Vagina (tissue), 2 donors: ENCODE data around the gene OR4P4. TPM values are rescaled to one million over a fixed set of nuclear protein-coding genes. Genes with fewer than 3 reads are reported as not detected.

Experiments
- DNase-seq, 2 donors: peaks; one replicate each; pipeline ENCODE4 v3.0.0-alpha.2; 2017; ENCODE audit errors: extremely low spot score in 2 of 2
- H3K27ac ChIP-seq: fragments of 200-600 bp; sonication (generic); one replicate; pipeline ENCODE4 v1.5.1; 2019
- H3K27me3 ChIP-seq: fragments of 200-600 bp; sonication (generic); one replicate; pipeline ENCODE4 v1.5.1; 2019
- H3K36me3 ChIP-seq, 2 donors: fragments of 200-600 bp; sonication (generic); one replicate each; pipeline ENCODE4 v1.5.1; 2017 to 2019
- H3K4me1 ChIP-seq: fragments of 200-600 bp; sonication (generic); one replicate; pipeline ENCODE4 v1.5.1; 2019
- H3K4me3 ChIP-seq, 2 donors: fragments of 200-600 bp; sonication (generic); 1 replicate in 1 of 2; 2 replicates in 1 of 2; pipeline ENCODE4 v1.5.1; 2016 to 2019
- H3K9me3 ChIP-seq: fragments of 200-600 bp; sonication (generic); one replicate; pipeline ENCODE4 v1.5.1; 2019
- CTCF ChIP-seq, 3 experiments: fragments of 450-650 bp in 2 of 3; fragments of 200-600 bp in 1 of 3; sonication (generic) in 1 of 3; IDR thresholded peaks; one replicate each; pipeline ENCODE4 v1.5.1; 2017 to 2019; ENCODE audit warnings: antibody characterized with exemption in 3 of 3, mild to moderate bottlenecking in 2 of 3, moderate library complexity in 2 of 3
- POLR2A ChIP-seq, 2 donors: fragments of 450-650 bp; IDR thresholded peaks; one replicate each; pipeline ENCODE4 v1.6.1; 2017; ENCODE audit warnings: antibody characterized with exemption in 2 of 2, mild to moderate bottlenecking in 2 of 2, moderate library complexity in 2 of 2
- POLR2AphosphoS5 ChIP-seq, 2 donors: sonication (generic); formaldehyde crosslinking; IDR thresholded peaks; one replicate each; pipeline ENCODE4 v1.9.0; 2017; ENCODE audit warnings: antibody characterized with exemption in 2 of 2, mild to moderate bottlenecking in 2 of 2, low read depth in 1 of 2; ENCODE audit not compliant: insufficient read depth in 1 of 2
- intact Hi-C: fragments of 100-400 bp; cut with DNase I; formaldehyde crosslinking; loops from one replicate; pipeline ENCODE4 v1.15.1; 2023
- total RNA-seq: library from RNA; depleted of rRNA; stranded (reverse); fragments of >200 nt; gene quantifications from one replicate; pipeline ENCODE4 v1.2.3, GENCODE V29; 2016

OR4P4 gene
- total RNA-seq = not detected

DNA sequence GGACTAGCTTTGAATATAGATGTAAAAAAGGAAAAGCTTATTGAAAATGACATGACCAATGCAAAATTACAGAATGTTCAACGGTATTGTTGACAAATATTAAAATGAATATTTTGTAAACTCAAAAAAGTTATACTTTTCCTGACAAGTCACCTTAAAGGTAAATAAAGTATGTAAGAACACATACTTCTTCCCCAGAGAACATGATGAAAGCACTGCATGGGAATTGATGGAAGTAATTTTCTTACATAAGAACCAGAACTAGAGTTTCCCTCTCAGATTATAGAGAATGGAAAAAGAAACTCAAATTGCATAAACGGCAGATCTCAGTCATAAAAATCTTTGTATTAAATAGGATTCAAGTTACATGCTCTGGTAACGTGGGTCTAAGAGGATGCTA, at the start of gene OR4P4:
TSS of gene OR4P4 (plus strand) at position 301 of the 400 bp plus-strand sequence.
- Histone ChIP-seq H3K4me1 (no peaks in the 10 kb centered on the region), H3K4me3 (no peak within 1 kb of the TSS), H3K27me3 (no peaks in the 10 kb centered on the region), H3K9me3 (no peaks in the 10 kb centered on the region), H3K27ac (no peak within 1 kb of the TSS), H3K36me3 (no peaks in the 10 kb centered on the region)
- no peak for DNase-seq
- TF ChIP-seq POLR2A (IDR thresholded peaks at IDR 0.05) = no peak
- TF ChIP-seq POLR2AphosphoS5 (IDR thresholded peaks at IDR 0.05; ENCODE audit: insufficient read depth in 1 of 2, low read depth in 1 of 2) = no peak
- TF ChIP-seq CTCF (IDR thresholded peaks at IDR 0.05) = no peak
- intact Hi-C loops = no loop called here

DNA sequence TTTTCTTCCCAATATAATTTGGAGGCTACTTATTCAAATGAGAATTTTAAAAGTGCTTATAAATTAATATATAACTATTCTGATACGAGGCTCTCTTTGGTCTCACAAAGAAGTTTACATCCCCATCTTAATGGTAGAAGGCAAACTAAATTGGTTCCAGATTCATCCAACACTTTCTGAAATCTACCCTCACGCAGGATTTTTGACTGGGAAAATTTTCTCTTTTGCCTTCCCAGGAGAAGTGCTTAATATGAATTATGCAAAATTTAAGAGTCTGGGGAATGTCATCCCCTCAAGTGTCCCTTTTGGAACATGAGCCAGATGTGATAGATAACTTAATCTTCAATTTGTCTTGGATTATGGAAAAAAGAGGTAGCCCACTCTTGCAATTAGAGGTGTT, 27.4 kb upstream of the OR4P4 start, which contains the start of gene OR4C11:
TSS of gene OR4C11 (minus strand) at position 101 of the 400 bp plus-strand sequence. CDS start 3,272 bp downstream, outside the sequence.
- Histone ChIP-seq H3K27ac (no peak within 1 kb of the TSS), H3K4me3 (no peak within 1 kb of the TSS), H3K4me1 (no peaks in the 10 kb centered on the region), H3K9me3 (no peaks in the 10 kb centered on the region), H3K27me3 (no peaks in the 10 kb centered on the region), H3K36me3 (no peaks in the 10 kb centered on the region)
- DNase-seq = no peak
- TF ChIP-seq POLR2AphosphoS5 (IDR thresholded peaks at IDR 0.05; ENCODE audit: insufficient read depth in 1 of 2, low read depth in 1 of 2) = no peak
- TF ChIP-seq CTCF (IDR thresholded peaks at IDR 0.05) = no peak
- TF ChIP-seq POLR2A (IDR thresholded peaks at IDR 0.05) = no peak
- intact Hi-C loops = no loop called here

- Histone ChIP-seq H3K36me3 (no peaks in the 10 kb centered on the region), H3K4me1 (no peaks in the 10 kb centered on the region), H3K27me3 (no peaks in the 10 kb centered on the region), H3K9me3 (no peaks in the 10 kb centered on the region), H3K27ac (no peak overlapping the region), H3K4me3 (no peak overlapping the region)
- DNase-seq = no peak
- intact Hi-C loops = no loop called here
- no peak for TF ChIP-seq POLR2A (IDR thresholded peaks at IDR 0.05)
- TF ChIP-seq POLR2AphosphoS5 (IDR thresholded peaks at IDR 0.05; ENCODE audit: insufficient read depth in 1 of 2, low read depth in 1 of 2) = no peak
- TF ChIP-seq CTCF (IDR thresholded peaks at IDR 0.05) = no peak
Measured at GRCh38 chr11:55624531-55624930, 10.4 kb upstream of the OR4P4 start.

DNA sequence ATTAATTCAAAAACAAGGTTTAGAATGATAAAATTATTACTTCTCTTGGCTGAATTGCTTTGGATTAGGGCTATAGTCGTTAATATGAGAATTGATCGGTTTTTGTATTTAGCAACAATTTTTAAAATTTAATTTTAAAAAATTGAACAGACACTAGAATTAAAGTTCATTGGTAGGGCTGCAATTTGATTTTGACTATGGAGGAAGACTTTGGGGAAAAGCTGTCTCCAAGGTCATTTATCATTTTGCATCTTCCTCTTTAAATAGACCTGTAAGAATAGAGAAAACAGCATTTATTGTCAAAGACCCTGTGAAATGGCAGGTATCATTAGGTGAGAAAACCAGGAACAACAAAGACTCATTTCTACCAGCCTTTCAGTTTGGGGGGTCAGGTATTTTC, 13.1 kb downstream of the OR4P4 start, which contains the start of gene OR4S2:
TSS of gene OR4S2 (plus strand) at position 301 of the 400 bp plus-strand sequence. CDS start 2,577 bp downstream, outside the sequence.
- no peaks in the 10 kb centered on the region for H3K36me3 ChIP-seq
- H3K4me1 ChIP-seq = no peaks in the 10 kb centered on the region
- TF ChIP-seq CTCF (IDR thresholded peaks at IDR 0.05) = no peak
- TF ChIP-seq POLR2A (IDR thresholded peaks at IDR 0.05) = no peak
- TF ChIP-seq POLR2AphosphoS5 (IDR thresholded peaks at IDR 0.05; ENCODE audit: insufficient read depth in 1 of 2, low read depth in 1 of 2) = no peak
- H3K9me3 ChIP-seq = no peaks in the 10 kb centered on the region
- intact Hi-C loops = no loop called here
- no peak within 1 kb of the TSS for H3K27ac ChIP-seq
- H3K27me3 ChIP-seq = no peaks in the 10 kb centered on the region
- no peak within 1 kb of the TSS for H3K4me3 ChIP-seq
- DNase-seq = no peak

DNA sequence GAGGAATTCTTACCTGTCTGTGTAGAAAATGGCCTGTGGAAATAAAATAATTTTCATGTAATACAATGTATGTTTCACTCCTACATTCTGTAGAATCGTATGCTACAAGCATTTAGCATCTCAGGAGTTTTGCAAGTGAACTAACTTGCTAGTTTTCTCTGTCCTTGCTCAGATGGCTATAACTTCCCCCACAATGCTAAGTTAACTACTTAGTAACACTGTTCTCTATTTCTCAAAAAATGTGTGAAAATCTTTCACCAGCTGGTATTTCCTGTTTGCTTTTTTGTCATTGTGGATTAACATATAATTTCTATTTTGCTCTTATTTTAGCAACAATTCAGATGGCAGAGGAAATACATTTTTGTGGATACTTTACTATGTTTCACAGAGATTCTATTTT, 17.6 kb downstream of the OR4P4 start:
- Histone ChIP-seq H3K27ac (no peak overlapping the region), H3K9me3 (no peaks in the 10 kb centered on the region), H3K4me1 (no peaks in the 10 kb centered on the region), H3K36me3 (no peaks in the 10 kb centered on the region), H3K27me3 (no peaks in the 10 kb centered on the region), H3K4me3 (no peak overlapping the region)
- TF ChIP-seq CTCF (IDR thresholded peaks at IDR 0.05) = no peak
- no peak for TF ChIP-seq POLR2A (IDR thresholded peaks at IDR 0.05)
- no peak for TF ChIP-seq POLR2AphosphoS5 (IDR thresholded peaks at IDR 0.05; ENCODE audit: insufficient read depth in 1 of 2, low read depth in 1 of 2)
- intact Hi-C loops = no loop called here
- no peak for DNase-seq
